GM12878 (cell line): ENCODE data around the gene TOB2. TPM values are rescaled to one million over a fixed set of nuclear protein-coding genes. Genes with fewer than 3 reads are reported as not detected.

Source experiments
- ATAC-seq: fragments of 200-7000 bp; cut with Tn5 transposase; 3 replicates; pipeline ENCODE4 v1.9.1; 2020; ENCODE audit warnings: mild to moderate bottlenecking, moderate library complexity
- BruUV-seq: library from RNA; stranded (reverse); fragments of 400-500 nt; replicated peaks from 2 replicates; lab custom pipeline; 2021; lab: Mats Ljungman, UMichigan
- CTCF ChIA-PET: fragments of 300-600 bp; sonication (Branson Sonifier 250); formaldehyde crosslinking; extraction: SDS; loops from one replicate; lab custom pipeline; 2021; ENCODE audit warnings: inconsistent platforms; lab: Yijun Ruan, JAX
- POLR2A ChIA-PET: fragments of 350-600 bp; formaldehyde crosslinking; extraction: SDS; loops from one replicate; lab custom pipeline; 2021; ENCODE audit warnings: inconsistent platforms; lab: Charles Lee
- RAD21 ChIA-PET: fragments of 300-600 bp; sonication (Branson Sonifier 250); formaldehyde crosslinking; loops from one replicate; lab custom pipeline; 2023; ENCODE audit warnings: antibody characterized with exemption; ENCODE audit not compliant: unreplicated experiment; lab: Charles Lee
- SMC1A ChIA-PET: fragments of 300-600 bp; sonication (Branson Sonifier 250); formaldehyde crosslinking; loops from one replicate; lab custom pipeline; 2023; ENCODE audit not compliant: unreplicated experiment, uncharacterized antibody; lab: Charles Lee
- DNase-seq: peaks from one replicate; pipeline ENCODE4 v3.0.0-alpha.2; 2011; ENCODE audit warnings: low read depth, low spot score
- FAIRE-seq: peaks from 3 replicates; lab custom pipeline; 2011; peaks lifted over from hg19 to GRCh38; lab: Jason Lieb, UNC
- H2AFZ ChIP-seq: 2 replicates; pipeline ENCODE4 v1.6.0; 2011; ENCODE audit warnings: low read depth, low read length, control low read depth; ENCODE audit not compliant: control insufficient read depth
- H3K27ac ChIP-seq: 2 replicates; pipeline ENCODE4 v1.5.1; 2011; ENCODE audit warnings: control low read depth; ENCODE audit not compliant: control insufficient read depth, insufficient read depth
- H3K27me3 ChIP-seq, 2 experiments: replicated peaks in 1 of 2; 2 replicates each; pipeline versions ENCODE4 v1.6.0 to v1.6.1; 2011; ENCODE audit warnings: low read length in 1 of 2; ENCODE audit not compliant: control insufficient read depth in 2 of 2, insufficient read depth in 2 of 2
- H3K36me3 ChIP-seq, 2 experiments: 2 replicates each; pipeline ENCODE4 v1.5.1; 2011; ENCODE audit warnings: low read length in 1 of 2; ENCODE audit not compliant: control insufficient read depth in 2 of 2, insufficient read depth in 2 of 2
- H3K4me1 ChIP-seq: 2 replicates; pipeline ENCODE4 v1.6.1; 2011; ENCODE audit warnings: mild to moderate bottlenecking, low read length, moderate library complexity, mixed read lengths; ENCODE audit not compliant: control insufficient read depth, insufficient read depth
- H3K4me2 ChIP-seq: 2 replicates; pipeline ENCODE4 v1.6.0; 2011; ENCODE audit warnings: control low read depth; ENCODE audit not compliant: control insufficient read depth, insufficient read depth
- H3K4me3 ChIP-seq: fragments of 200-600 bp; sonication (generic); 2 replicates; pipeline ENCODE4 v1.5.1; 2016
- H3K79me2 ChIP-seq: 2 replicates; pipeline ENCODE4 v1.6.0; 2011; ENCODE audit warnings: low read length; ENCODE audit not compliant: control insufficient read depth, insufficient read depth
- H3K9ac ChIP-seq: 2 replicates; pipeline ENCODE4 v1.8.0; 2011; ENCODE audit warnings: low read length, control low read depth, mixed read lengths; ENCODE audit not compliant: control insufficient read depth, insufficient read depth
- H3K9me3 ChIP-seq: replicated peaks from 3 replicates; pipeline ENCODE4 v1.5.1; 2011; ENCODE audit warnings: mild to moderate bottlenecking, low read length; ENCODE audit not compliant: control insufficient read depth, insufficient read depth
- H4K20me1 ChIP-seq: 2 replicates; pipeline ENCODE4 v1.6.0; 2011; ENCODE audit not compliant: control insufficient read depth, insufficient read depth
- BCL11A ChIP-seq: IDR thresholded peaks from 2 replicates; pipeline ENCODE4 v1.6.1; 2011; ENCODE audit warnings: low read depth, low read length
- CBFB ChIP-seq: IDR thresholded peaks from 2 replicates; pipeline ENCODE4 v1.6.1; 2016; ENCODE audit warnings: antibody characterized with exemption, low read depth
- CHD1 ChIP-seq: IDR thresholded peaks from 2 replicates; pipeline ENCODE4 v1.6.1; 2012; ENCODE audit warnings: low read depth, low read length, improper control_type of control experiment
- CREB1 ChIP-seq: IDR thresholded peaks from 2 replicates; pipeline ENCODE4 v1.6.1; 2012; ENCODE audit warnings: low read depth, mild to moderate bottlenecking, inconsistent platforms
- CREM ChIP-seq: IDR thresholded peaks from 2 replicates; pipeline ENCODE4 v1.6.1; 2014; ENCODE audit warnings: antibody characterized with exemption, low read depth
- JUNB ChIP-seq: IDR thresholded peaks from 2 replicates; pipeline ENCODE4 v1.6.1; 2016; ENCODE audit warnings: antibody characterized with exemption, mild to moderate bottlenecking
- MTA2 ChIP-seq: fragments of 450-650 bp; IDR thresholded peaks from 2 replicates; pipeline ENCODE4 v1.6.1; 2016; ENCODE audit warnings: low read depth, mild to moderate bottlenecking, moderate library complexity
- MYC ChIP-seq: IDR thresholded peaks from 2 replicates; pipeline ENCODE4 v1.6.1; 2011; ENCODE audit warnings: mild to moderate bottlenecking, low read length, moderate library complexity, inconsistent platforms; ENCODE audit not compliant: insufficient read depth, insufficient replicate concordance, insufficient read length, severe bottlenecking
- NFXL1 ChIP-seq: fragments of 450-650 bp; IDR thresholded peaks from 2 replicates; pipeline ENCODE4 v1.6.1; 2017; ENCODE audit warnings: antibody characterized with exemption, mild to moderate bottlenecking, borderline replicate concordance
- NFYA ChIP-seq: IDR thresholded peaks from 2 replicates; pipeline ENCODE4 v1.6.1; 2011; ENCODE audit warnings: low read depth, mild to moderate bottlenecking, low read length, improper control_type of control experiment, borderline replicate concordance
- NRF1 ChIP-seq: conservative IDR thresholded peaks from 2 replicates; pipeline ENCODE4 v1.6.1; 2011; ENCODE audit warnings: mild to moderate bottlenecking, low read depth, low read length, improper control_type of control experiment
- POLR2AphosphoS2 ChIP-seq: IDR thresholded peaks from 2 replicates; pipeline ENCODE4 v1.6.1; 2011; ENCODE audit warnings: low read depth, mild to moderate bottlenecking, low read length, improper control_type of control experiment, moderate library complexity
- RAD51 ChIP-seq: fragments of 450-650 bp; IDR thresholded peaks from 2 replicates; pipeline ENCODE4 v1.6.1; 2016; ENCODE audit warnings: moderate library complexity, mild to moderate bottlenecking, inconsistent platforms
- SPI1 ChIP-seq: IDR thresholded peaks from 2 replicates; pipeline ENCODE4 v1.6.1; 2011; ENCODE audit warnings: low read depth, mild to moderate bottlenecking, low read length, moderate library complexity, borderline replicate concordance; ENCODE audit not compliant: insufficient read depth
- SUPT20H ChIP-seq: IDR thresholded peaks from 2 replicates; pipeline ENCODE4 v1.6.1; 2011; ENCODE audit warnings: low read depth, mild to moderate bottlenecking, low read length, moderate library complexity, borderline replicate concordance; ENCODE audit not compliant: control insufficient read depth
- USF2 ChIP-seq: IDR thresholded peaks from 2 replicates; pipeline ENCODE4 v1.6.1; 2011; ENCODE audit warnings: low read depth, low read length, improper control_type of control experiment, borderline replicate concordance
- YY1 ChIP-seq: IDR thresholded peaks from 2 replicates; pipeline ENCODE4 v1.6.1; 2011; ENCODE audit warnings: low read depth, mild to moderate bottlenecking, low read length
- ZBED1 ChIP-seq: IDR thresholded peaks from 2 replicates; pipeline ENCODE4 v1.6.1; 2016; ENCODE audit warnings: borderline replicate concordance
- ZNF687 ChIP-seq: fragments of 450-650 bp; IDR thresholded peaks from 2 replicates; pipeline ENCODE4 v1.6.1; 2017; ENCODE audit warnings: mild to moderate bottlenecking, moderate library complexity
- in situ Hi-C: fragments of 300-500 bp; cut with MboI; formaldehyde crosslinking; loops from 9 replicates; pipeline ENCODE4 v1.14.3; 2018; ENCODE audit warnings: mixed read lengths
- intact Hi-C: fragments of 100-400 bp; cut with micrococcal nuclease; formaldehyde crosslinking; loops from one replicate; pipeline ENCODE4 v1.14.2; 2022; ENCODE audit not compliant: unreplicated experiment
- polyA plus RNA-seq, 11 experiments: library from polyadenylated mRNA; depleted of rRNA in 4 of 11; unstranded in 6 of 11; stranded (reverse) in 5 of 11; fragments of >200 nt; fragmentation: Nextera tagmentation in 4 of 11; fragmentation: Illumina TruSeq in 1 of 11; extraction: Ambion mirVana in 4 of 11; extraction: Trizol in 1 of 11; gene quantifications; 1 replicate in 1 of 11; 2 replicates in 10 of 11; pipeline versions ENCODE4 v1.2.1 to v1.2.3, GENCODE V29; 2011 to 2016; ENCODE audit warnings: inconsistent platforms in 2 of 11, missing spikeins in 2 of 11, low read depth in 1 of 11
- total RNA-seq, 4 experiments: library from RNA; depleted of rRNA in 3 of 4; stranded (reverse); fragments of >200 nt in 3 of 4; fragmentation: Illumina TruSeq in 1 of 4; extraction: Trizol in 1 of 4; gene quantifications; 2 replicates each; pipeline versions ENCODE4 v1.2.1 to v1.2.3, GENCODE V29; 2013 to 2021
- TF ChIP-seq, protein P1 (sequence below): IDR thresholded peaks from 2 replicates; pipeline ENCODE4 v1.6.1; 2011; ENCODE audit warnings: borderline replicate concordance, low read depth, mild to moderate bottlenecking, moderate library complexity, mixed read lengths, low read length; ENCODE audit not compliant: insufficient read depth; ENCODE audit errors: extremely low read length

TOB2 gene
- total and polyA plus RNA-seq, 10 of the 15 experiments (the other 5 are each of a cell fraction or from before 2014, with no cell fraction given), result 4.5 to 32.0 (median 15.1) TPM

DNA sequence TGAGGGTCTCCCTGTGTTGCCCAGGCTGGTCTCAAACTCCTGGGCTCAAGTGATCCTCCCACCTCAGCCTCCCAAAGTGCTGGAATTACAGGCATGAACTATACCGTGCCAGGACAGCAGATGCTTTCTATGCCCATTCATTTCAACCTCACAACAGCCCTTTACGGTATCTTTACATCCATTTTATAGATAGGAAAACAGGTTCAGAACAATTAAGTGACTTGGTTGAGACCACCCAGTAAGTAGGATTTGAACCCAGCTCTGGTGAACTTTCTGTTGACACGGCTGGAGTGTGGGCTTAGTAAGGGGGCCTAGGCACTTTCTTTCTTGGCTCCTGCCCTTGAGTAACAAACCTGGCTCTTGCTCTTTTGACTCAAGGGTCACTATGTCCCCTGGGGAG, 39.2 kb downstream of the TOB2 start (continued):
- TF ChIP-seq BCL11A (no peak), MTA2 (no peak), CREB1 (no peak), CREM (no peak)

DNA sequence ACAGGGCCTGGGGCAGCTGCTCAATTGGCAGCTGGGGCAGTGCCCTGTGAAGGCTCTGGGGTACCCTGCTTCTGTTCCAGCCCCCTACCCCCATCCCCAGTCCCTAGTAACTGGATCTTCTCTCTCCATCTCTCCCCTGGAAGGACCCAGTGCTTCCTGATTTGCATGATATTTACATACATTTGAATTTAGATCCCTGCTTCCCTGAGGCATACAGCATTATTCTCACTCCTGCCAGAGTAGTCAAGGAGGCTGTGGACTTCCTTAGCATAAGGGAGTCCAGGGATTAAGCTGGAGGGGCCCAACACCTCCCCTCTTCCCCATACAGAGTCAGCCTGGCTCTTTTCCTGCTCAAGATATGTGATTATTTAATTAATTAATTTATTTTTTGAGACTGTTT, 40.2 kb downstream of the TOB2 start:
- Histone ChIP-seq H4K20me1 (no peaks in the 10 kb centered on the region), H3K27me3 (no peaks in the 10 kb centered on the region), H3K9ac (no peak overlapping the region), H3K79me2 (no peaks in the 10 kb centered on the region), H3K27ac (no peak overlapping the region; the same call in 1 of the 2 replicates), H3K4me1 (peaks cover 14% of the 10 kb centered on the region), H3K4me3 (no peak overlapping the region), H3K36me3 (no peaks in the 10 kb centered on the region), H3K4me2 (no peak overlapping the region), H3K9me3 (no peaks in the 10 kb centered on the region), H2AFZ (no peak overlapping the region)
- ATAC-seq (no peak), DNase-seq (no peak), FAIRE-seq (no peak)
- no TSS peak for BruUV-seq
- ChIA-PET RAD21 (interaction anchor here (0.9 to 5.4 kb wide), 2 partner anchors 94 to 111 kb away, joined by 3 to 60 read pairs; no protein-coding TSS in a partner anchor), SMC1A (interaction anchor here (0.7 to 2.0 kb wide), 5 partner anchors 25 to 137 kb away, joined by 3 to 4 read pairs (median 3); partner anchors contain the start of genes POLR3H and TEF), CTCF (interaction anchor here (0.8 to 7.8 kb wide), 5 partner anchors 95 to 484 kb away, joined by 3 to 105 read pairs (median 7); no protein-coding TSS in a partner anchor), POLR2A (no interaction called here)
- in situ Hi-C loops, result no loop called here
- intact Hi-C loops, result no loop called here
- TF ChIP-seq NFYA, result no peak
- no peak for TF ChIP-seq RAD51
- TF ChIP-seq NRF1, result no peak
- TF ChIP-seq ZBED1, result no peak
- no peak for TF ChIP-seq YY1
- TF ChIP-seq SUPT20H, result no peak
- no peak for TF ChIP-seq JUNB
- TF ChIP-seq, protein P1, sequence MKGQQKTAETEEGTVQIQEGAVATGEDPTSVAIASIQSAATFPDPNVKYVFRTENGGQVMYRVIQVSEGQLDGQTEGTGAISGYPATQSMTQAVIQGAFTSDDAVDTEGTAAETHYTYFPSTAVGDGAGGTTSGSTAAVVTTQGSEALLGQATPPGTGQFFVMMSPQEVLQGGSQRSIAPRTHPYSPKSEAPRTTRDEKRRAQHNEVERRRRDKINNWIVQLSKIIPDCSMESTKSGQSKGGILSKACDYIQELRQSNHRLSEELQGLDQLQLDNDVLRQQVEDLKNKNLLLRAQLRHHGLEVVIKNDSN, result no peak
- TF ChIP-seq SPI1, result no peak
- TF ChIP-seq CHD1, result no peak
- no peak for TF ChIP-seq USF2
- no peak for TF ChIP-seq POLR2AphosphoS2
- TF ChIP-seq NFXL1, result no peak
- TF ChIP-seq ZNF687, result no peak
- no peak for TF ChIP-seq CBFB
- no peak for TF ChIP-seq MYC
